Stimulated activated CD8-positive, alpha-beta memory T cell treated with anti-CD3 and anti-CD28 coated beads, Interleukin-4, amount 100 ng/mL, for 1 hour (primary cell): ENCODE results near the gene NSMF.
"Not testable (repeated sequence)": the region's sequence is repeated elsewhere in the genome, so short reads cannot be mapped to it uniquely, and the experiment has no call there.

Experiments
- DNase-seq, 2 donors: peaks; one replicate each; pipeline ENCODE4 v3.0.0-alpha.2; 2020; ENCODE audit warnings: low read depth in 2 of 2, low spot score in 1 of 2

The NSMF gene

GRCh38 chr9:137416006-137416562 lies 43.0 kb downstream of the NSMF start:
- DNase-seq, result no peak

GRCh38 chr9:137415451-137415850 lies 43.7 kb downstream of the NSMF start:
- DNase-seq, result no peak

GRCh38 chr9:137412431-137412830 lies 46.7 kb downstream of the NSMF start:
- DNase-seq, result no peak

- peak in 1 of 2 donors; percentile 21 for DNase-seq
Measured at GRCh38 chr9:137411645-137412380, 47.3 kb downstream of the NSMF start.

- no peak for DNase-seq
Measured at GRCh38 chr9:137411260-137411644, 47.9 kb downstream of the NSMF start.

GRCh38 chr9:137410891-137411249 lies 48.3 kb downstream of the NSMF start:
- no peak for DNase-seq

GRCh38 chr9:137410236-137410890 lies 48.8 kb downstream of the NSMF start:
- DNase-seq, result not testable (repeated sequence)

GRCh38 chr9:137409515-137409914 lies 49.6 kb downstream of the NSMF start:
- no peak for DNase-seq

GRCh38 chr9:137408651-137409405 lies 50.3 kb downstream of the NSMF start:
- DNase-seq, result no peak

- DNase-seq, result no peak
Measured at GRCh38 chr9:137407590-137408300, 51.4 kb downstream of the NSMF start.

- DNase-seq, result peak in 1 of 2 donors; percentile 21
Measured at GRCh38 chr9:137406876-137407589, 52.1 kb downstream of the NSMF start.

- DNase-seq, result no peak
Measured at GRCh38 chr9:137406085-137406760, 52.9 kb downstream of the NSMF start.

GRCh38 chr9:137405677-137406081 lies 53.5 kb downstream of the NSMF start:
- no peak for DNase-seq

GRCh38 chr9:137404961-137405567 lies 54.1 kb downstream of the NSMF start:
- DNase-seq, result no peak

- no peak for DNase-seq
Measured at GRCh38 chr9:137403269-137403668, 55.9 kb downstream of the NSMF start.

- DNase-seq, result no peak
Measured at GRCh38 chr9:137402746-137403145, 56.4 kb downstream of the NSMF start.

- no peak for DNase-seq
Measured at GRCh38 chr9:137398561-137399468, 60.3 kb downstream of the NSMF start.

GRCh38 chr9:137397675-137398423 lies 61.3 kb downstream of the NSMF start:
- DNase-seq, result no peak
